GM18499 (cell line): ENCODE data around the gene FSD2.
"Not testable (repeated sequence)": the region's sequence is repeated elsewhere in the genome, so short reads cannot be mapped to it uniquely, and the experiment has no call there.

Experiments used
- ATAC-seq: cut with Tn5 transposase; IDR thresholded peaks from one replicate; pipeline ENCODE4 v1.9.1; 2021; ENCODE audit warnings: moderate number of reproducible peaks; ENCODE audit not compliant: insufficient read depth, unreplicated experiment

Gene FSD2

DNA sequence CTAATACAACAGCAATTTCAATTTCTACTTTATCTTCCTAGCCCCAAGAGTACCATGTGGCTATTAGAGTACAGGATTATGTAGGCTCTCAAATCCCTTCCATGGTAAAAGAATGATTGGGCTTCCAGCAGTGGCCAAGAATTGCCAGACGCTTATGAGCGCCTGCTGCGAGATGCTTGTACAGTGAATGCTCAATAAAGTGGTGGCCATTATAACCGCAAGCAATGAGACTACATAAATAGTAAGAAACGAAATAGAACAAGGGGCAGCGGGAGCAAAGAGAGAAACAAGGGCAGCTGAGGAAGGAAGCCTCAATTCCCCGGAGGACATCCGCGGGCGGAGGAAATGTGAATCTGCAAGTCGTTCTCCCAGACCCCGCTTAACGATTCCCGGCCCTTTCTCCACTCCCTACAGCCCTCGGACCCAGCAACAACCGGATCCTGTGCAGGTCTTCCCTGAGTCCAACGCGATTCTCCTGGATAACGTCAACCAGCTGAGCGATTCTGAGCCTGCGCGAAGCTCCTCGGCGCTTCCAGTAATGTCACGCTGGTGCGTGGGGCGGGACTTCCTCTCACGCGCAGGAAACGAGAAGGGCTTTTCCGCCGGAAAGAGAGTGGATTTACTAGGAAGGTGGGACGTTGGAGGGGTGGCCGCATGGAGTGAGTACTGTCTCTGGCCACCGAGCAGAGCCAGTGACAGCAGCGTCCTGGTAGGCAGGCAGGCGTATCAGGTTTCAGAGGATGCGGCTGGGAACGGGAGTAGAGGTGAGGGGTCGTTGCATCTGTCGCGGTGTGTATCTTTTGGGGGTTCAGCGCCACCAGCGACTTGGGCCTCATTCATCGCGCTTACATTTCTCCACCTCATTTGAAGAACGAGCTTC lies 55.7 kb downstream of the FSD2 start:
- ATAC-seq = peak; percentile 63

DNA sequence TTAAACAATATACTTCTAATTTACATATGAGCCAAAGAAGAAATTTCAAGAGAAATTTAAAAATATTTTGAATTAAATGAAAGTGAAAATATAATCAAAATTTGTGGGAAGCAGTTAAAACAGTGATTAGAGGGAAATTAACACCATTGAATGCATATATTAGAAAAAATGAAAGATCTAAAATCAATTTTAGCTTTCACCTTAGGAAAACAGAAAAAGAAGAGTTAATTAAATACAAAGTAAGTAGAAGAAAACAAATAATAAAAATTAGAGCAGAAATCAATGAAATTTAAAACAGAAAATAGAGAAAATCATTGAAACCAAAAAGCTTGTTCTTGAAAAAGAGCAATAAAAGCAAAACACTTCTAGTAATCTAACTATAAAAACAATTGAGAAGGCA lies 57.6 kb downstream of the FSD2 start:
- no peak for ATAC-seq

DNA sequence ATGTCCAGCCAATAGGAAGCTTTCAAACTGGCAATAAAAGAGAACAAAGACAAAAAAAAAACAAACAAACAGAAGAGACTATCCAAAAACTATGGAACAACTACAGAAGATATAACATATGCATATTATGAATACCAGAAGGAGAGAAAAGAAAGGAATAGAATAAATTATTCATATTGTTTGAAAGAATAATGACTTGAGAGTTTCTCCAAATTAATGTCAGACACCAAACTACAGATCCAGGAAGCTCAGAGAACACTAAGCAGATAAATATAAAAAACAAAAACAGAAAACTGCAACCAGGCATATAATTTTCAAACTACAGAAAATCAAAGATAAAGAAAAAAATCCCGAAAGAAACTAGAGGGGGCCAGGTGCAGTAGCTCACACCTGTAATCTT lies 62.1 kb downstream of the FSD2 start:
- ATAC-seq = no peak

DNA sequence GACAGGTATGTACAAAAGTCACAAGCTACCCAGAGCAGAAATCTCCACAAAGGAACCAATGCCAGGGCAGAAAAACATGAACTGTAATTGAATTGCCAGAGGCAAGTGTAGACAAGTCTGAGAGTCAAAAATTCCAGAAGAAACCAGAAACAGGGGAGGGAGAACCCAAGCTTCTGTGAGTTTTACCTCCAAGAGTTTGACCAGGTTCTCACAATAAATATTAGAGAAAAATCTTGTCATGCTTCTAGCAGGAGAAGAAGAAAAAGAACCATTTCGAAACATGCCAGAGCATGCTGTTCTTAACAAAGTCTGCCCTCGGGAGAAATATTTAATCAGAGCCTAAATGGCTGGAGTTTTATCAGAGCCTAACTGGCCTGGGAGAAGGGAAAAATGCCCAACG lies 63.7 kb downstream of the FSD2 start:
- ATAC-seq = no peak

DNA sequence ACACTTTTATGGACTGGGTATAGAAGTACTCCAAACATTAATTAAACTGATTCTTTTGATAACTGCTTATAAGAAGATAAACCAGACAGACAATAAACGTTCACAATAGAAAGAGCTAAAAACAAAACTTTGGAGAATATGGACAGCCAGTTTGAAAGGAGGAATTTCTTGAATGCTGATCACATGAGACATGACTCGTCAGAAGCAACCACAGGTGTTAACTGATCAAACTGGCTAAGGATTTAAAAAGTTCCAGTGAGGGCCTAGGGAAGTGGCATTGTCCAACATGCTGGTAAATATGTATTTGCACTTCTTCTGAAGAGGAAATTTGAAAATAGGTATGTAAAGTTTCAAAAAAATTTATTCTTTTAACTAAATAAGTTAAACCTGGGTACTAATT lies 66.8 kb downstream of the FSD2 start:
- ATAC-seq = no peak

DNA sequence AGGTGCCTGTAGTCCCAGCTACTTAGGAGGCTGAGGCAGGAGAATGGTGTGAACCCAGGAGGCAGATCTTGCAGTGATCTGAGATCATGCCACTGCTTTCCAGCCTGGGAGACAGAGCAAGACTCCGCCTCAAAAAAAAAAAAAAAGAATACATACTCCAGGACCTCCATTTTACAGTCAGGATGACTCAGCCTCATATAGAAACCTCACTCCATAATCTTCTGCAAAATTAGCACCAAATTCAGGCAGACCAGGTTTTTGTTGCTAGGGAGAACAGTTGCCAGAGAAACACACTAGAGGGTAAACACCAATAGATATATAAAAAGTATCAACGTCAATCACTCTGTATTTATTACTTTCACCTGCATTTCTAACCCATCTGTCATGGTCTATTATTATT lies 67.9 kb downstream of the FSD2 start:
- no peak for ATAC-seq

DNA sequence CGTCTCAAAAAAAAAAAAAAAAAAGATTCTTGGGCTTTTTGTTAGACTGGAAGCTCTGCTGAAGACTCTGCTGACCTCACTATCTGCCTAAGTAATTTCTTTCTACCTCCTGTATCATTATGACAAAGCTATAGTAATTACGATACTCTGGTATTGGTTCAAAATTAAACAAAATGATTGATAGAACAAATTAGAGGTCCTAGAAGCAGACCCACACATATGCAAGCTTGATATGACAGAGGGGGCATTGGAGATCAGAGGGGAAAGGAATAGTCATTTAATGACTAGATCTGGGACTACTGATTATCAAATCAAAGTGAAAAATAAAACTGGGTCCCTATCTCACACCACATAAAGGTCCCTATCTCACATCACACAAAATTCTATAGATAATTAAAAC lies 74.3 kb downstream of the FSD2 start:
- ATAC-seq = no peak

DNA sequence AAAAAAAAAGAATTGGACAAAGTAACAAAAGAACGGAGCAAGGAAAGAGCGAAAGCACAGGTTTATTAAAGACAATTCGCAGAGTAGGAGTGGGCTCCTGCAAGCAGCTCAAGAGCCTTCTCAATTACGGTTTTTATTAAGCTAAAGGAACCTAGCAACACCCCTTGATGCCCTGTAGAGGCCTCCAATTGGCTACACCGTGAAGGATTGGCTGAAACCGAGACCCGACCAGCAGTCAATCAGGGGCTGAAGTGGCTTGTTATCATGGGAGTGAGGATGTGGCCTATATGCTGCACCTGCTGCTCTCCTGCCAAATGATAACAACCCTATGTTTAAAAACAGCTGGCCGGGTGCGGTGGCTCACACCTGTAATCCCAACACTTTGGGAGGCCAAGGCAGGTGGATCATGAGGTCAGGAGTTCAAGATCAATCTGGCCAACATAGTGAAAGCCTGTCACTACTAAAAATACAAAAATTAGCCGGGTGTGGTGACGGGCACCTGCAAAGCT lies 75.8 kb downstream of the FSD2 start:
- no peak for ATAC-seq

DNA sequence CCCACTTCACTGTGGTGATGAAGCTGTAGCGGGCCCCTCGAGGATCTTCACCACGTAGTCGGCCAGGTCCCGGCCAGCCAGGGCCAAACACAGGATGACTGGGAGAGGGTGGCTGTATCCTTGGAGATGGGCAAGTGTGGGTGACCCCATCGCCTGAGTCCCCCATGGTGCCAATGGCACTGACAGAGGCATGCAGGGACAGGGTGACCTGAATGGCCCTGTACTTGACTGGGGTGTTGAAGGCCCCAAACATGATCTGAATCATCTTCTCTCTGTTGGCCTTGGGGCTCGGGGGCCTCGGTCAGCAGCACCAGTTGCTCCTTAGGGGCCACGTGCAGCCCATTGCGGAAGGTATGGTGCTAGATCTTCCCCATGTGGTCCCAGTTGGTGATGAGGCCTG lies 79.1 kb downstream of the FSD2 start:
- no peak for ATAC-seq

DNA sequence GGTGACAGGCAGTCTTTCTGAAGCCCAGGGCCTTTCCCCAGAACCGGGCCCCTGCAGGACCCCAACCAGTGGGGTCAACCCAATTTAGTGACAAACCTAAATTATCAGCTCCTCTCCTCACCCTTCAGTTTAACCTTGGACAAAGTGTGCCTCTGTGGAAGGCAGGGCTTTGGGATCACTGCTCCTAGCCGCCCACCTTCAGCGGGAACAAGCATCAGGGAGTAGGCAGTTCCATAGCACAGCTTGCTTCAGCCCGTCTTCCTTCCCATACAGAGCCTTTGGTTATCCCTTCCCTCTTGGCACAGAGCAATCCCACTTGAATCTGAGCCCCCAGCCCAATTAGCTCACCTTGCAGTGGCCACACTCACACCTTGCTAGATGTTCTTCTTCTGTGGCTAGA lies 90.9 kb downstream of the FSD2 start:
- no peak for ATAC-seq

DNA sequence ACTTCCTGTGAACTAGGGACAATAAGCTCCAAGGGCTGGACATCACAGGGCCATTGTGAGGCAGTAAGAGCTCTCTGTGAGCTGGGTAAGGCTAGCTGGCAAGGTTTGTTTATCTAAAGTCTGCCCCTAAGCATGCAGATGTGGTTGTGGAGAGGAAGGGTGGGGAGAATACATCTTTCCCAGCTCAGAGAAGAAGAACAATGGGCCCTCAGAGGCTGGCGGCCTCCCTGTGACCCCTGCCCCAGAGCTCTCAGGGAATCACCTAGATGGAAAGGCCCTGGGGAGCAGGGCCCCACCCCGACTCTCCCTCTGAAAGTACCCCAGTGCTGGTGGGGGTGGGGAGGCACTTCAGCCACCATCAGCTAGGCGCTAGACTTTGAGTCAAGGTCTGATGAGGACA lies 91.9 kb downstream of the FSD2 start:
- no peak for ATAC-seq

DNA sequence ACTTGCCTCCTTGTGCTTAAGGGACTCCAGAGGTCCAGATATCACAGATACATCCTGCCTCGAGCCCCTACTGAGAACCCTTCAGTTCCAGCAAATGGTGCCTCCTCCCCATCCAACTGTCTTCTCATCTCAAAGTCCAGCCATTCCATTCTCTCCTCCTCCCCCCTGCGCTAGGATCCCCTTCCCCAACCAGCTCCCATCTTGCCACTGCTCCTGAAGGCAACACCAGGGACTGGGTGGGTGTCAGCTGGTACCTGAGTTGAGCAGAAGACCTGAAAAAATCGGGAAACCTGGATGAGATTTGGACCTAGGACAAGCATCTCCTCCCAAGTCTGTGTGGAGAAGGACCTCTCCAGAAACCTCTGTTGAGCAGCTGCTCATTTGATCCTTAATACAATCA lies 93.8 kb downstream of the FSD2 start:
- ATAC-seq = no peak

DNA sequence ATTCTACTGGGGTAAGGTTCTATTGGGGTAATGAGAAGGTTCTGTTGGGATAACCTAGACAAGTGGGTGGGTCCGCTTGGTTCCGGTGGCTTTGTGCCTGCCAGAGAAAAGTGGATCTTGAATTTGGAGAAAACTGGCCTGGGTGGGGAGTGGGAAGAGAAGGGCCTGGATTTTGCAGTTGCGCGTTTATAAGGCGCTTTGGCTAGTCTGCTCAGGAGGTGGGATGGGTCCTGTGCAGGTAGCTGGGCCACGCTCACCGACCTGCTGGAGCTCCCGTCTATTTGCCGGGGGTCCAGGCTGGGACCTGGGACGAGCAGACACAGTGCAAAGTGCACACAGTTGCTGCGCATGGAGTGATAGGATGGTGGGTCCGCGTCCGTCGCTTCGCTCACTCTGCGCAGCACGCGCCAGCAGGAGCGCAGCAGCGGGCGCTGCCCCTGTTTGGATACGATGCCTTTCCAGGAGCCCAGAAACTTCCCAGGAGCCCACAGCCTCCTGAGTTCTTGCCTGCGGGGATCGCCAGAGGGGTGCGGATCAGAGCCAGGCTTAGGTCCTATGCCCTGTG lies 94.9 kb downstream of the FSD2 start:
- ATAC-seq = no peak

DNA sequence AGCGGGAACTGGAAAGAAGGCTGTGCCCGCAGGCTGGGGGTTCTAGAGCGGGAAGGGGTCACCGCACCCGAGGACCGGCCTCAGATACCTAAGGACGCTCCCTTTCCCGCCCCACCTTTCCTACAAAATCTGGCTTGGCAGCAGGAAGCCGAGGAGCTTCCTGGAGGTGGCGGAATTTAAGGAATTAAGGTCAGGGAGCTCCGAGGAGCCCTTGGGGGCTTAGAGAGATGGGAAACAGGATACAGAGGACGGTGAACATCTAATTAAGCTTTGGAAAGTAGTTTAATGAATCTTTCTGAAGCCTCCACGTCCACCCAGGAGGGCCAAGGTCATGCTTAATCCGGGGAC lies 95.7 kb downstream of the FSD2 start:
- ATAC-seq = no peak

DNA sequence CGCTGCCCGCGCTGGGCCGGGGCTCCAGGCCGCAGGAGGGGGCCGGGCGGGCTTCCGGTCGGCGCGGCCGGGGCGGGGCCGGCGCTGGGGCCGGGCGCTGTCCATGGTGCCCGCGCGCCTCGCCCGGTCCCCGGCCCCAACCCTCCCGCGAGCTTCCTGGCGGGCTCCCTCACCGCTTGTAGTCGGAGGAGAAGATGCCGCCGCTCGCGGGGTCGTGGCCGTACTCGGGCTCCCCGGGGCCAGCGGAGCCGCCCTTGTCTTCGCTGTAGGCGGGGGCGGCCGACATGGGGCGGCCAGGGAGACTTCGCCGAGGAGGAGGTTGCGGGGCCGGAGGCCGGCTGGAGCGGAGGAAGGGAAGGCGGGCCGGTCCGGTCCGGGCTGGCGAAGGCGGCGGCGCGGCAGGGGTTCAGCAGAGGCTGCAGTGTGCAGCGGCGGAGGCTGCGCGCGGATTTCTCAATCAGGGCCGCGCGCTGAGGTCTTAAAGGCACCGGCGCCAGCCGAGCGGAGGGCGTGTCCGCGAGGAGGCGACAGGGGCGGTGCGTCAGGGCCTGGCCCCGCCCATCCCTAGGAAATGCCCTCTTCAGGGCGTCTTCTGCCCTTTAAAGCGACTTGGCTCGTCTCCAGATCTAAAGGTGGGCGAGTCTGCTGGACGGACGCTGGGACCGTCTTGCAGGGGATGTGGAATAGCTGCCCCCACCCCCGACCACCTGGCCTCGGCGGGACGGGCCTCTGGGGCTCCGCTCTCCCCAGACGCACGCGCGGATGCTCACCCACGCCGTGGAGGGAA lies 96.3 kb downstream of the FSD2 start, which contains the start of gene AP3B2:
Gene AP3B2, minus strand, starts transcription at position 455 of the 787 bp plus-strand sequence. Its CDS starts 169 bp downstream, at position 286.
- ATAC-seq = peak; percentile 56

DNA sequence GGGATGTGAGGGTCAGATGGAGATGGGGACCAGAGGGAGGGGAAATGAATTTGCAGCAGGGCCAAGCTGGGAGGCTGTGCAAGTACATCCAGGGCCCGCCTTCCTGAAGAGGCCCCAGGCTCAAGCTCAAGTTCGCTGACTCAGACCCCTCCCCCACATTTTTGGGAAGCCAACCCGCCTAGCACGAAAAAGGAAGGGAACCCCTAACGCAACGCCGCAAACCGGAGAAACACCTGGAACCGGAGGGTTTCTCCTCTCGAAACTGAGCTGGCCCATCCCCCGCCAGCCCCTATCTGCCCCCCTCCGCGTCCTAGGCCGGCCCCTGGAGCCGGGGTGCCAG lies 96.8 kb downstream of the FSD2 start:
- no peak for ATAC-seq

DNA sequence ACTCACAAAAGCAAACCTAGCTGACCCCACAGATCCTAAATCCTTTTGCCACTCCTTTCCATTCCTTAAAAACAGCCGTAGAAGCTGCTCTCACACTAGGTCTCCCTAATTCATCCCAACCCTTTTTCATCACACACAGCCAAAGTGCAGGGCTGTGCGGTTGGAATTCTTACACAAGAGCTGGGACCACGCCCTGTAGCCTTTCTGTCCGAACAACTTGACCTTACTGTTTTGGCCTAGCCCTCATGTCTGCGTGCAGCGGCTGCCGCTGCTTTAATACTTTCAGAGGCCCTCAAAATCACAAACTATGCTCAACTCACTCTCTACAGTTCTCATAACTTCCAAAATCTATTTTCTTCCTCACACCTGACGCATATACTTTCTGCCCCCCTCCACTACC lies 100.0 kb downstream of the FSD2 start:
- ATAC-seq = not testable (repeated sequence)
